AG04450 (cell line): ENCODE data around the gene BANK1. TPM values are rescaled to one million over a fixed set of nuclear protein-coding genes. Genes with fewer than 3 reads are reported as not detected.

Experiments
- CTCF ChIA-PET: fragments of 300-600, 350-600 bp; formaldehyde crosslinking; extraction: SDS; loops from one replicate; lab custom pipeline; 2022; ENCODE audit warnings: antibody characterized with exemption, inconsistent platforms; lab: Charles Lee
- POLR2A ChIA-PET: fragments of 350-600 bp; formaldehyde crosslinking; extraction: SDS; loops from one replicate; lab custom pipeline; 2021; ENCODE audit warnings: antibody characterized with exemption, inconsistent platforms; lab: Yijun Ruan, JAX
- DNase-seq: peaks from one replicate; pipeline ENCODE4 v3.0.0-alpha.2; 2011; ENCODE audit warnings: low read depth, low spot score
- H3K27ac ChIP-seq: one replicate; pipeline ENCODE4 v1.5.1; 2012; ENCODE audit warnings: low read depth, low read length, control low read depth
- H3K27me3 ChIP-seq: one replicate; pipeline ENCODE4 v1.6.0; 2012; ENCODE audit warnings: low read length; ENCODE audit not compliant: control insufficient read depth, insufficient read depth
- H3K4me3 ChIP-seq: 2 replicates; pipeline ENCODE4 v1.5.1; 2011; ENCODE audit warnings: mild to moderate bottlenecking, low read depth, low read length, control low read depth
- H3K9me3 ChIP-seq: 2 replicates; pipeline ENCODE4 v1.5.1; 2012; ENCODE audit warnings: low read length; ENCODE audit not compliant: control insufficient read depth, insufficient read depth
- polyA plus RNA-seq: library from polyadenylated mRNA; depleted of rRNA; stranded (reverse); fragments of >200 nt; gene quantifications from 2 replicates; pipeline ENCODE4 v1.2.3, GENCODE V29; 2011
- TF ChIP-seq, protein P1 (sequence below): IDR thresholded peaks from 2 replicates; pipeline ENCODE4 v1.5.1; 2011; ENCODE audit warnings: low read depth, low read length, control low read depth, inconsistent platforms

Gene BANK1
- polyA plus RNA-seq, 1 experiment, result 0.53 TPM

DNA sequence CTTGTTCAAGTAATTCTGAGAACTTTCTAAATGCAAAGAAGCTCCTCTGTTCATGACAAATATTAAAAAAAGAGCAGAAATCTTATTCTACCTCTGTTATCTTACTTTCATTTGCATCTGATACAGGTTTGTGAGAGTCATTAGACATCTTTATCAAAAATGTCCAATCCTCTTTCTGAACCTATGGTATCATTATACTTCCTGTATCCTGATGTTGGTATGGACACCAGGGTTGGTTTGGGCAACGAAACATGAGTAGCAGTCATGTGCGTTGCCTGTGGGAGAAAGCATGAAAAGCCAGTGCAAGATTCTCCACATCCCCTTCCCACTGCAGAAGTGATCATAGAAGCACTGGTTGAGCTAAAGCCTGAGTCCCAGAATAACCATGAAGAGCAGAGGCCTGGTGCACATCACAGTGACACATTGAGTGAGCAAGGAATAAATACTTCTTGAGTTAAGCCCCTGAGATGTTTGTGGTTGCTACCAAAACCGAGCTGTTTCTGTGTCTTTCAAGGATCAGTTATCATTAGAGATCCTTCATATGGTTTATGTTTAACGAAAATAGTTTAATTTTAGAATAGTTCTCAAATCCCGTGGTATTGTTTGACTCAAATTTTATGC is 197.2 kb downstream of the BANK1 start:
- POLR2A ChIA-PET, result no interaction called here
- no peak overlapping the region for H3K27ac ChIP-seq
- CTCF ChIA-PET, result interaction anchor here (0.6 kb wide), 1 partner anchor 890 kb away, joined by 3 read pairs; no protein-coding TSS in a partner anchor
- DNase-seq, result no peak
- TF ChIP-seq, protein P1, sequence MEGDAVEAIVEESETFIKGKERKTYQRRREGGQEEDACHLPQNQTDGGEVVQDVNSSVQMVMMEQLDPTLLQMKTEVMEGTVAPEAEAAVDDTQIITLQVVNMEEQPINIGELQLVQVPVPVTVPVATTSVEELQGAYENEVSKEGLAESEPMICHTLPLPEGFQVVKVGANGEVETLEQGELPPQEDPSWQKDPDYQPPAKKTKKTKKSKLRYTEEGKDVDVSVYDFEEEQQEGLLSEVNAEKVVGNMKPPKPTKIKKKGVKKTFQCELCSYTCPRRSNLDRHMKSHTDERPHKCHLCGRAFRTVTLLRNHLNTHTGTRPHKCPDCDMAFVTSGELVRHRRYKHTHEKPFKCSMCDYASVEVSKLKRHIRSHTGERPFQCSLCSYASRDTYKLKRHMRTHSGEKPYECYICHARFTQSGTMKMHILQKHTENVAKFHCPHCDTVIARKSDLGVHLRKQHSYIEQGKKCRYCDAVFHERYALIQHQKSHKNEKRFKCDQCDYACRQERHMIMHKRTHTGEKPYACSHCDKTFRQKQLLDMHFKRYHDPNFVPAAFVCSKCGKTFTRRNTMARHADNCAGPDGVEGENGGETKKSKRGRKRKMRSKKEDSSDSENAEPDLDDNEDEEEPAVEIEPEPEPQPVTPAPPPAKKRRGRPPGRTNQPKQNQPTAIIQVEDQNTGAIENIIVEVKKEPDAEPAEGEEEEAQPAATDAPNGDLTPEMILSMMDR, result no peak
- no peak overlapping the region for H3K4me3 ChIP-seq
- H3K9me3 ChIP-seq, result no peaks in the 10 kb centered on the region
- no peaks in the 10 kb centered on the region for H3K27me3 ChIP-seq

DNA sequence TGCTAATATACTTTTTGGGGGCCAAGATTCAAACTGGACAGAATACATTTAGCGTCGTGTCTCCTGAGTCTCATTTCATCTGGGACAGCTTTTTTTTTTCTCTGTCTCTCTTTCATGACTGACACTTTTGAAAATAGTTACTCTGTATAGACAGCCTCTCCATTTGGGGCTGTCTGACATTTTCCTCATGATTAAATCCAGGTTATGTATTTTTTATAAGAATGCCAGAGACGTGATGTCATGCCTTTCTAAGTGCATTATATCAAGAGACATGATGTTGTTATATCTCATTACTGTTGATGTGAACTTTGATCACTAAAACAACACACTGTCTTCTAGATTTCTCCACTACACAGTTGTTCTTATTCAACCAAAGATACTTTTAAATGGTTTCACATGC is 199.0 kb downstream of the BANK1 start:
- no peak for DNase-seq
- ChIA-PET CTCF (no interaction called here), POLR2A (no interaction called here)
- Histone ChIP-seq H3K27ac (no peak overlapping the region), H3K4me3 (no peak overlapping the region), H3K9me3 (no peaks in the 10 kb centered on the region), H3K27me3 (no peaks in the 10 kb centered on the region)
- TF ChIP-seq, protein P1, result no peak

DNA sequence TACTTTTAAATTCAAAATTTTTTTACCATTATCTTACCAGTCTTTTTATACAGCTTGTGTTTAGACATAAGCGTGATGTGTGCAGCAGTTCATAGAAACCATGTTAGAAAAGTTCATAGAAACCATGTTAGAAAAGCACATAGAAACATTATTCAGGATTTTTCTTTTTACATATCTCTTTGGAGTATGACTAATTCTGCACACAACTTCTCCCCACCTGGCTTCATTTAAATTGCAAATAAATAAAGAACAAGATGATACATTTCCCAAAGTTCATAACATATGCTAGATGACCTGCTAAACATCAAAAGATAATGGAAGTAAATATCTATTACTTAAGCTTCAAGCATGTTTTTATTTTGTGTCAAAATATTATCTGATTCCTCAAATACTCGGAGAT is 201.9 kb downstream of the BANK1 start:
- Histone ChIP-seq H3K27me3 (no peaks in the 10 kb centered on the region), H3K4me3 (no peak overlapping the region), H3K9me3 (no peaks in the 10 kb centered on the region), H3K27ac (no peak overlapping the region)
- CTCF ChIA-PET, result no interaction called here
- no peak for DNase-seq
- POLR2A ChIA-PET, result no interaction called here
- TF ChIP-seq, protein P1, result no peak

DNA sequence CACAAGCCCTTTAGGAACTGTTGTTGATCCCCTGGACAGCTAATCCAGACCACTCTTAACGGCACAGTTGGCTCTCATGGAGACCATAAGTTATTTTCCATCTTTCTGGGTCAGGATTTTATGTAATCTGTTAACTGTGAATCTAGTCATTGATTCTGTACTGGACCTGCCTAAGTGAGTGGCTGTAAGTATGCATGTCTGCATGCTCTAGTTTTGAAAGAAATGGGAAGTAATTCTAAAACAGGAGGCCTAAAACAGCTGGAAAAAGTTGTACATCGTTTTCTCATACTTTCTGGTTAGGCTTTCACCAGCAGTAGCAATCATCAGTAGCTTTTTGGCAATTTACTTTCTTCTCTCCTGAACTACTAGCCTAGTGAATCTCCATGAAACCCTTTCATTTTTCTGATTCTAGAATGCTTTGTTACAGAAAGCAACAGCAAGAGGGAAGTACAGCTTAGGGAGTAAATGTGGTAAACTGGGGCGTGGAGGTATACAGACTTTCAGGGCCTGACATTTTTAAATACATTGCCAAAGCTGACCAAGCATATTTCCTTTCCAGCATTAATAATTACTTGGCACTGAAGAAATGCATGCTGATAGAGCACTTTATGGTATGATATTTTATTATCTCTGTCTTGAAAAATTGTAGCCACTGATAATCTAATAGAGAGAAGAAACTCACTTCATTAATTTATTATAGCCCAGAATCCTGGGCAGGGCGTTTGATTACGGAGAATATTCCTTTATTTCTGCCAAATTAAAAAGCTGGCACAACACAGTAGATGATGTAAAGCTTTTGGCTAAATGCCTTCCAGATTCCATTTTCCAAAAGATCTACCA is 202.7 kb downstream of the BANK1 start:
- TF ChIP-seq, protein P1, result no peak
- H3K27ac ChIP-seq, result no peak overlapping the region
- no peak for DNase-seq
- no peak overlapping the region for H3K4me3 ChIP-seq
- no peaks in the 10 kb centered on the region for H3K27me3 ChIP-seq
- no peaks in the 10 kb centered on the region for H3K9me3 ChIP-seq
- CTCF ChIA-PET, result no interaction called here
- POLR2A ChIA-PET, result no interaction called here
